OCI-LY7 (cell line): ENCODE data around the gene CNNM2.
A peak's percentile ranks its signal among the peaks of the same experiment; 100 is the strongest.

Experiments used
- CTCF ChIP-seq: fragments of 200-600 bp; sonication (generic); conservative IDR thresholded peaks from 2 replicates; pipeline ENCODE4 v1.5.1; 2014; ENCODE audit warnings: mild to moderate bottlenecking, antibody characterized with exemption, low read length, moderate library complexity, mixed read lengths
- EZH2phosphoT487 ChIP-seq: fragments of 200-600 bp; sonication (generic); IDR thresholded peaks from 2 replicates; pipeline ENCODE4 v1.6.1; 2018; ENCODE audit warnings: low read depth, borderline replicate concordance, mild to moderate bottlenecking, mixed run types, antibody characterized with exemption, low read length, moderate library complexity, mixed read lengths

GRCh38 chr10:102918817-102919245, 737 bp downstream of the CNNM2 start:
- TF ChIP-seq CTCF, result 0 out of 2 replicates have a peak, but pooled peaks have one; percentile 36
- TF ChIP-seq EZH2phosphoT487, result no peak
